Rectal smooth muscle tissue (tissue), 1 donor: ENCODE results near the gene VIT.

Experiments
- H3K27ac ChIP-seq: one replicate; pipeline ENCODE4 v1.7.0; 2013; ENCODE audit warnings: low read depth, low read length, inconsistent platforms
- H3K27me3 ChIP-seq: one replicate; pipeline ENCODE4 v1.7.0; 2013; ENCODE audit warnings: low read length; ENCODE audit not compliant: control insufficient read depth, insufficient read depth
- H3K36me3 ChIP-seq: one replicate; pipeline ENCODE4 v1.7.0; 2013; ENCODE audit warnings: low read length; ENCODE audit not compliant: control insufficient read depth, insufficient read depth
- H3K4me1 ChIP-seq: one replicate; pipeline ENCODE4 v1.7.0; 2013; ENCODE audit warnings: low read length; ENCODE audit not compliant: control insufficient read depth, insufficient read depth
- H3K4me3 ChIP-seq: one replicate; pipeline ENCODE4 v1.7.0; 2013; ENCODE audit warnings: low read length
- H3K9ac ChIP-seq: one replicate; pipeline ENCODE4 v1.7.0; 2013; ENCODE audit warnings: low read length

Gene VIT

GRCh38 chr2:36696533-36696932 lies at the start of gene VIT:
VIT (plus strand) TSS chr2:36696707; CDS start chr2:36716371, 19,664 bp downstream.
- Histone ChIP-seq H3K27ac (no peak within 1 kb of the TSS), H3K36me3 (no peaks in the 10 kb centered on the region), H3K4me1 (no peaks in the 10 kb centered on the region), H3K9ac (no peak within 1 kb of the TSS), H3K4me3 (no peak within 1 kb of the TSS), H3K27me3 (no peaks in the 10 kb centered on the region)

- H3K27ac ChIP-seq, result no peak overlapping the region
- no peak overlapping the region for H3K9ac ChIP-seq
- H3K4me1 ChIP-seq, result no peaks in the 10 kb centered on the region
- no peaks in the 10 kb centered on the region for H3K36me3 ChIP-seq
- no peaks in the 10 kb centered on the region for H3K27me3 ChIP-seq
- no peak overlapping the region for H3K4me3 ChIP-seq
Observed at GRCh38 chr2:36650031-36650829, 46.3 kb upstream of the VIT start.

- no peaks in the 10 kb centered on the region for H3K27me3 ChIP-seq
- no peak overlapping the region for H3K9ac ChIP-seq
- H3K36me3 ChIP-seq, result no peaks in the 10 kb centered on the region
- no peak overlapping the region for H3K27ac ChIP-seq
- no peaks in the 10 kb centered on the region for H3K4me1 ChIP-seq
- H3K4me3 ChIP-seq, result no peak overlapping the region
Observed at GRCh38 chr2:36653155-36653554, 43.4 kb upstream of the VIT start.

- H3K36me3 ChIP-seq, result no peaks in the 10 kb centered on the region
- no peak overlapping the region for H3K4me3 ChIP-seq
- H3K4me1 ChIP-seq, result no peaks in the 10 kb centered on the region
- no peak overlapping the region for H3K27ac ChIP-seq
- no peaks in the 10 kb centered on the region for H3K27me3 ChIP-seq
- no peak overlapping the region for H3K9ac ChIP-seq
Observed at GRCh38 chr2:36653967-36654694, 42.4 kb upstream of the VIT start.

GRCh38 chr2:36655453-36655852 lies 41.1 kb upstream of the VIT start:
- Histone ChIP-seq H3K4me1 (no peaks in the 10 kb centered on the region), H3K36me3 (no peaks in the 10 kb centered on the region), H3K27me3 (no peaks in the 10 kb centered on the region), H3K27ac (no peak overlapping the region), H3K4me3 (no peak overlapping the region), H3K9ac (no peak overlapping the region)

GRCh38 chr2:36657703-36658102 lies 38.8 kb upstream of the VIT start:
- H3K36me3 ChIP-seq, result no peaks in the 10 kb centered on the region
- no peak overlapping the region for H3K27ac ChIP-seq
- no peaks in the 10 kb centered on the region for H3K27me3 ChIP-seq
- no peak overlapping the region for H3K4me3 ChIP-seq
- H3K9ac ChIP-seq, result no peak overlapping the region
- H3K4me1 ChIP-seq, result no peaks in the 10 kb centered on the region

- Histone ChIP-seq H3K4me3 (no peak overlapping the region), H3K36me3 (no peaks in the 10 kb centered on the region), H3K27ac (no peak overlapping the region)
Observed at GRCh38 chr2:36658277-36658748, 38.2 kb upstream of the VIT start.

GRCh38 chr2:36659218-36659617 lies 37.3 kb upstream of the VIT start:
- Histone ChIP-seq H3K27me3 (no peaks in the 10 kb centered on the region), H3K4me3 (no peak overlapping the region), H3K36me3 (no peaks in the 10 kb centered on the region), H3K27ac (no peak overlapping the region), H3K9ac (no peak overlapping the region), H3K4me1 (no peaks in the 10 kb centered on the region)

More at GRCh38 chr2:36658277-36658748, 38.2 kb upstream of the VIT start:
- Histone ChIP-seq H3K4me1 (no peaks in the 10 kb centered on the region), H3K27me3 (no peaks in the 10 kb centered on the region), H3K9ac (no peak overlapping the region)

GRCh38 chr2:36659872-36660312 lies 36.6 kb upstream of the VIT start:
- Histone ChIP-seq H3K4me3 (no peak overlapping the region), H3K36me3 (no peaks in the 10 kb centered on the region), H3K9ac (no peak overlapping the region), H3K27ac (no peak overlapping the region), H3K27me3 (no peaks in the 10 kb centered on the region), H3K4me1 (no peaks in the 10 kb centered on the region)

- no peaks in the 10 kb centered on the region for H3K27me3 ChIP-seq
- H3K4me1 ChIP-seq, result no peaks in the 10 kb centered on the region
- no peaks in the 10 kb centered on the region for H3K36me3 ChIP-seq
- H3K27ac ChIP-seq, result no peak overlapping the region
- no peak overlapping the region for H3K4me3 ChIP-seq
- no peak overlapping the region for H3K9ac ChIP-seq
Observed at GRCh38 chr2:36662638-36663037, 33.9 kb upstream of the VIT start.

- H3K9ac ChIP-seq, result no peak overlapping the region
Observed at GRCh38 chr2:36663295-36663694, 33.2 kb upstream of the VIT start.

GRCh38 chr2:36663851-36664695 lies 32.4 kb upstream of the VIT start:
- no peak overlapping the region for H3K9ac ChIP-seq
- H3K27me3 ChIP-seq, result no peaks in the 10 kb centered on the region
- H3K27ac ChIP-seq, result no peak overlapping the region
- H3K36me3 ChIP-seq, result no peaks in the 10 kb centered on the region
- no peak overlapping the region for H3K4me3 ChIP-seq
- no peaks in the 10 kb centered on the region for H3K4me1 ChIP-seq

More at GRCh38 chr2:36663295-36663694, 33.2 kb upstream of the VIT start:
- Histone ChIP-seq H3K27me3 (no peaks in the 10 kb centered on the region), H3K27ac (no peak overlapping the region), H3K4me3 (no peak overlapping the region), H3K36me3 (no peaks in the 10 kb centered on the region), H3K4me1 (no peaks in the 10 kb centered on the region)
